RPMI7951 (cell line): ENCODE results near the gene JAK2. TPM values are rescaled to one million over a fixed set of nuclear protein-coding genes. Genes with fewer than 3 reads are reported as not detected.

ENCODE experiments used
- DNase-seq: peaks from one replicate; pipeline ENCODE4 v3.0.0-alpha.2; 2012; ENCODE audit warnings: low read depth
- total RNA-seq: library from RNA; depleted of rRNA; stranded (reverse); fragments of >200 nt; shearing (Covaris generic); gene quantifications from 2 replicates; pipeline ENCODE4 v1.2.3, GENCODE V29; 2014; rRNA removed

Gene JAK2
- total RNA-seq, 1 experiment from 2014 or later: 5.8 TPM

GRCh38 chr9:5140151-5140550 is 155.1 kb downstream of the JAK2 start:
- no peak for DNase-seq

GRCh38 chr9:5144217-5144616 is 159.1 kb downstream of the JAK2 start:
- no peak for DNase-seq

- DNase-seq: no peak
Measured at GRCh38 chr9:5146241-5146640, 161.2 kb downstream of the JAK2 start.

Other genes starting within 250 kb of the JAK2 start
- gene AK3, start 244.1 kb upstream of the JAK2 start, total RNA-seq: 57.7 and 70.5 TPM in 2 replicates
- 8.4 and 8.6 TPM in 2 replicates for gene RCL1, start 192.3 kb upstream of the JAK2 start, total RNA-seq
- not detected in 2 replicates for gene INSL6, start 200.4 kb downstream of the JAK2 start, total RNA-seq
- gene INSL4, start 246.1 kb downstream of the JAK2 start, total RNA-seq: not detected in 2 replicates